ENCODE data around the gene CA7.

DNA sequence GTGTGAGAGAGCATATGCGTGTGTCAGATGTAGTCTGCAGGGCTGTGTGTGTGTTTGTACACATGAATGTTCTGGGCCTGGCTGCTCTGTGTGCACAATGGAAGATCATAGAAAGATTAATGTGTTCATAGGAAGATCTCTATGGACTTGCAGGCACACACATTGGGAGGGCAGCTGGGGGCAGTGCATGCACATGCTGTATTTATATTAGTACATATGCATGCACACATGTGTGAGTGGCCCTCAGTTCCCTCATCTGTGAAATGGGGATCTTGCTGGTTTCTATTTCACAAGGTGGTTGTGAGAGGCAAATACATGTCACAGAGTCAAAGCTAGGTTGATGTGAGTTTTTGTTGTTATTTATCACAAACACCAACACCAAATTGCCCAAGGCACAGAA lies 2.1 kb downstream of the CA7 start:
- TF ChIP-seq EZH2phosphoT487 (IDR thresholded peaks at IDR 0.05; ENCODE audit: insufficient read depth, low read depth): no peak
- no peak for TF ChIP-seq EZH2 (IDR thresholded peaks at IDR 0.05; ENCODE audit: insufficient read depth, poor library complexity, severe bottlenecking)
